NOMO-1 treated with dmso at 0.1 percent for 144 hours (cell line): ENCODE data around the gene CNKSR1.

Experiments used
- DNase-seq: peaks from one replicate; lab custom pipeline; 2025; ENCODE audit not compliant: unreplicated experiment; lab: John Stamatoyannopoulos, UW

Gene CNKSR1

GRCh38 chr1:26177182-26177684 is at the start of gene CNKSR1:
CNKSR1 (plus strand) TSS chr1:26177491; CDS start chr1:26177548, 57 bp downstream.
- no peak for DNase-seq

DNA sequence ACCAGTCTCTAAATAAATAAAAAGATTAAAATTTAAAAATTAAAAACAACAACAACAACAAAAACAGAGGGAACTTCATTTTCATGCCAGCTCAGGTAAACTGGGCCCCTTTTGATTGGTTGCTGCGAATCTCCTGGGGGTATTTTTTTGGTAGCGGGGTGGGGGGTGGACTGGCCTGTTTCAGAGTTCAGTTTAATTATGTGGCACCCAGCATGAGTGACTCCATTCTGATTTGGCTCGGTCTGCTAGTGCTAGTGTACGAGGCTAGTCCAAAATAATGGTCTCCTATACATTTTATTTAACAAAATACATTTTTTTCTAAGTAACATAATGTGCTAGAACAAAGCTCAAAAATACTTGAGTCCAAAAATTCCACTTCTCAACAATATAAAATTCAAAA is 47.5 kb upstream of the CNKSR1 start:
- no peak for DNase-seq

GRCh38 chr1:26130695-26131094 is 46.6 kb upstream of the CNKSR1 start:
- DNase-seq, result no peak

- no peak for DNase-seq
Observed at GRCh38 chr1:26132128-26132833, 45.0 kb upstream of the CNKSR1 start.

- DNase-seq, result no peak
Observed at GRCh38 chr1:26132834-26133167, 44.5 kb upstream of the CNKSR1 start.

- DNase-seq, result no peak
Observed at GRCh38 chr1:26134466-26134865, 42.8 kb upstream of the CNKSR1 start.

DNA sequence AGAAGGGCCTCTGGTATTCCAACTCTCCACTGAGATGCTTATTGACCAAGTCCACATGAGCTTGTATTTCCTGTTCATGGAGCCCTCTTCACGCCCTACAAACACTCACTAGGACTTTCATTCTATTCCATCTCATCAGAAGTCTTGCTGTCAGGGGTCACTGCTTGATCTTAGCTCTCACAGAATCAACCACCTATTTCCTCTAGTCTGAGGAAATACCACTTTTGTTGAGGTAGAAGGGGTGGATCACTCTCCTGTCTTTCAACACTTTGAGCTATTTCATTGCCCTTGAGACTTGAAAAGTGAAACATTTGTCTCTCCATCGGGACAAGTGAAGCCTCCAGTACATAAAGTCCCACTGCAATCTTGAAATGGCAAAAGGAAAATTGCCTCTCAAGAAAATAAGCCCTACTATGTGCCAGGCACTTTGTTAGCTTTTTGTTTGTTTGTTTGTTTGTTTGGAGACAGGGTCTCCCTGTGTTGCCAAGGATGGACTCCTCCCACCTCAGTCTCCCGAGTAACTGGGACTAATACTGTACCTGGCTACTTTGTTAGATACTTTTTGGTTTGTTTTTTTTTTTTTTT is 38.2 kb upstream of the CNKSR1 start:
- no peak for DNase-seq

- no peak for DNase-seq
Observed at GRCh38 chr1:26142159-26142558, 35.1 kb upstream of the CNKSR1 start.

DNA sequence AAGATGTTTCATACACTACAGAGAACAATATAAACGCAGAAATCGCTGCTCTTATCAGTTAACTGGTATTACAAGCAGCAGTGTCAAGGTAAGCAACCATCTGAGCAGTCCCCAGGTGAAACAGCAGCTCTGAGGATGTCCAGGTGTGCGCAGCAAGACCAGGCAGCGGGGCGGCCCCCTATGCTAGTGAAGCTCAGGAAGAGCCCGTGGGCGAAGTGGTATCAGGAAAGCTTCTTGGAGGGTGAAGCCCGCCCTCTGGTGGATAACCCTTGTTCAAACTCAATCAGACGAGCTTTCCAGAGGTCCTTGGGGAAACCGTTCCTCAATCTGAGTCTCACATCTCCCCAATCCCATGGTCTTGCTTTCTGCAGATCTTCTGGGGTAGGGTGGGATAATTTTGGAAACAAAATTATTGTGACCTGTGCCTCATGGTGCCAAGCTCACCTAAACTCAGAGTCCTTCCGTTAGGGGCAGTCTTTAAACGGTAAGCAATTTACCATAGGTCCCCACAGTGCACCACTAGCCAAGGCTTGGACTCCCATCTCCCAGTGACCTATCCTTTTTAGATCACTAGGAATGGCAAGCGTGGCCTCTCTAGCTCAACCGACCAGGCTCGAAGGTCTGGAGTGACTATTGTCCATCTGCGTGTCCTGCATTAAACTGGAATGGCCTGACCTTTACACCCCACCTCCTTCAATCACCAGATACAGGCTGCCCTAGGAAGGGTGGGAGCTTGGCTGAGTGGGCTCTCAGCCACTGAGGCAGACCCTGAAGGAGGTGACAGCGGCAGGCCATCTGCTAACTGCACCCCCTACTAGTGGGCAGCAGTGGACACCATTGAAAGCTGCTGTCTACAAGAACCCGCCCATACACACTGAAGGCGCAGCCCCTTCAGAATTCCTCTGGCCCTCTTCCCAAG is 32.0 kb upstream of the CNKSR1 start:
- DNase-seq, result no peak

- DNase-seq, result no peak
Observed at GRCh38 chr1:26145960-26146294, 31.4 kb upstream of the CNKSR1 start.

- DNase-seq, result no peak
Observed at GRCh38 chr1:26148887-26149286, 28.4 kb upstream of the CNKSR1 start.

- no peak for DNase-seq
Observed at GRCh38 chr1:26153966-26154532, 23.2 kb upstream of the CNKSR1 start.

DNA sequence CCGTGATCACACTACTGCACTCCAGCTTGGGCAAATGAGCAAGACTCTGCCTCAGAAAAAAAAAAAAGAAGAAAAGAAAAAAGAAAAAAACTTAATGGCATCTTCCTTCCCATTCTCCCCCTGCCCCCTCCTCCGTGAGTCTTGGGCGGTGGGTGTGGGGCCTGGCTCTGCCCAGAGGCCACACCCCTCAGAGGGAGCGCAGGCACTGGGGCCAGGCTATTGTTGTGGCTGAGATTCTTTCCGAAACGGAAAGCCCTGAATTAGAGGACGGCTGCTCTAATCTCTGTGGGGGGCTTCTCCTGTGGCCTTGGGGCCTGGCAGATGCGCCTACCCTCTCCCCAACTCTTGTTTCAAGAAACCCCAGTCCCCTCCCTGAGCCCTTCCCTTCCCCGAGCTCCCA is 22.5 kb upstream of the CNKSR1 start:
- DNase-seq, result no peak

GRCh38 chr1:26155370-26156284 is 21.7 kb upstream of the CNKSR1 start:
- DNase-seq, result no peak

DNA sequence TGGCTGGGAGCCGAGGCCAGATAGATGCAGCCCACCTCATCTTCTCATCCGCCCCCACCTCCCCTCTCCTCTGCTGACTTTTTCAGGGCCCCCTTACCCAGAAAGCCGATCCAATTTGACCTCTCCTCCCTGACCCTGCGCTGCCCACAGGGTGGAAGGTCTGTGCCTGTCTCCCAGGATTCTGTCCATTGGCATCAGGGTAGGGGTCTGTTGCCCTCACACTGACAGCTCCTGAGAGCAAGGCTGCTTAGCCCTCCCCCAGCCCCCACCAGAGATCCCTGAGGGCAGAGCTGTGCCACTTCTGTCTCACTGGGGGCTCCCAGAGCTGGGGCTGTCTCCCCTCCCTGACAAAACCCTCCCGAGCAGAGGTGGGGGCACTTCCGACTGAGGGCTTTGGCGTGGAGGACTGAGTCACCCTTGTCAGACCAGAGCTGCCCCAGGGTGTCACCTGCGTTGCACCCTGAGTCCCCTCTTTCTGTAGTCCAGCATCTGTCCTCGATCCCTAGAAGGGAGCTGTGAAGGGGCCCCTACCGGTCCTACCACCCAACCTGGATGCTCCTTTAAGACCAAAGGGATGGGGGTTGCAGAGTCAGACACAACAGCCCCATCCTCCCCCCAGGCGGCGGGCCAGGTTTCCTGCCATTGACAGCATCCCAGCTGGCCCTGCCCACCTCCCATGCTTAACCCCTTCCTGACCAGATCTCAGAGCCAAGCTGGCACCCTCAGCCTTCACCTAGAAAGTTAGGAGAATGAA is 20.8 kb upstream of the CNKSR1 start:
- no peak for DNase-seq

GRCh38 chr1:26158271-26158907 is 18.9 kb upstream of the CNKSR1 start:
- no peak for DNase-seq

DNA sequence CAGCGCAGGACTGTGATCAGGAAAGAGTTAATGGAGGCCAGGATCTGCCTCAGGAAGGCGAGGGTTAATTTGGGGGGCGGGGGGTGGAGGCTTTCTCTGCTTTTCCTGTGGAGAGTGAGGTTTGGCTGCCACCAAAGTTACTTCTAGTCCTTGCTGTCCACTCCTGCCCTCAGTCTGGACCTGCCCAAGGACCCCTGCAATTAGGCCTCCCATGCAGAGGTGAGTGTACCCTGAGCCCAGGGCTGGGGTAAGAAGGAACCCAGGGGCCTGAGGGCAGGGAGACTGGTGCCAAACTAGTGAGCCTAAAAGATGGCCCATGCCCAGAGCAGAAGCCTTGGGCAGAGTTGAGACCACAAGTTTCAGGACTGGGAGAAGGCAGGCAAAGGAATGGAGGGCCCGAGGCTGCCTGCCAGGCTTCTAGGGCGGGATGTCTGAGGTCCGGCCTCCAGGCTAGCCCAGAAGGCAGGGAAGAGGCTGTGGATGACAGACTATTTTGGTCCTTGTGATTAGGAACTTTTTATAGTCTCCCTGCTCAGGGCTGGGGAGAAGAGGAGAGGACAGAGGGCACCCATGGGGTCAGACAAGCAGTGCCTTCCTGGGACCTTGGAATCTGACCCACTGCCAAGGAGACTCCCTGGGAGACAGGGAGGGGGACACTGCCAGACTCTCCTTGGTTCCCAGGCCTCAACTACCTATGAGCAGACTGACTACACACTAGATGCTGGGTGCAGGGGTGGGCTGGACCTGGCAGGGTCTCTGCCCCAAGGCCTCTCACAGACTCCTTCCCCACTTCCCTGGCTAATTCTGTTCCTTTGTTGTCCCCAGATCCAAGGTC is 18.2 kb upstream of the CNKSR1 start, which contains the start of gene FAM110D:
TSS of gene FAM110D (plus strand) at position 172 of the 835 bp plus-strand sequence. CDS start 2,213 bp downstream, outside the sequence.
- DNase-seq, result no peak

DNA sequence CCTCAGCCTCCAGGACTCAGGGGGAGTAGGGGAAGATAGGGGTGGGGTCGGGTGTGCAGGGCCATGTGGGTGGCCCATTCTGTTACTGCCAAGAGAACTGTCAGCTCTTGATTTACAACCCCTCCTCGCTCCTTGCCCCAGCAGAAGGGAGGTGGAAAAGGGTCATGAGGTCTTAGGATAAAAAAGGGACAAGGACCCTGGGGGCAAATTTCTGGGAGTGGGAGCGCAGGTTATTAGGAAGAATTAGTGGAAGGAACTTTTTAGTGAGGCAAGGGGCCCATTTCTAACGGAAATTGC is 17.6 kb upstream of the CNKSR1 start:
- DNase-seq, result no peak
